EH (cell line): Measurements from ENCODE around the gene SLC26A5.
"Not testable (repeated sequence)": the region's sequence is repeated elsewhere in the genome, so short reads cannot be mapped to it uniquely, and the experiment has no call there.

Experiments
- DNase-seq: peaks from one replicate; pipeline ENCODE4 v3.0.0-alpha.2; 2015; ENCODE audit warnings: low read depth

SLC26A5 gene, protein sequence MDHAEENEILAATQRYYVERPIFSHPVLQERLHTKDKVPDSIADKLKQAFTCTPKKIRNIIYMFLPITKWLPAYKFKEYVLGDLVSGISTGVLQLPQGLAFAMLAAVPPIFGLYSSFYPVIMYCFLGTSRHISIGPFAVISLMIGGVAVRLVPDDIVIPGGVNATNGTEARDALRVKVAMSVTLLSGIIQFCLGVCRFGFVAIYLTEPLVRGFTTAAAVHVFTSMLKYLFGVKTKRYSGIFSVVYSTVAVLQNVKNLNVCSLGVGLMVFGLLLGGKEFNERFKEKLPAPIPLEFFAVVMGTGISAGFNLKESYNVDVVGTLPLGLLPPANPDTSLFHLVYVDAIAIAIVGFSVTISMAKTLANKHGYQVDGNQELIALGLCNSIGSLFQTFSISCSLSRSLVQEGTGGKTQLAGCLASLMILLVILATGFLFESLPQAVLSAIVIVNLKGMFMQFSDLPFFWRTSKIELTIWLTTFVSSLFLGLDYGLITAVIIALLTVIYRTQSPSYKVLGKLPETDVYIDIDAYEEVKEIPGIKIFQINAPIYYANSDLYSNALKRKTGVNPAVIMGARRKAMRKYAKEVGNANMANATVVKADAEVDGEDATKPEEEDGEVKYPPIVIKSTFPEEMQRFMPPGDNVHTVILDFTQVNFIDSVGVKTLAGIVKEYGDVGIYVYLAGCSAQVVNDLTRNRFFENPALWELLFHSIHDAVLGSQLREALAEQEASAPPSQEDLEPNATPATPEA

DNA sequence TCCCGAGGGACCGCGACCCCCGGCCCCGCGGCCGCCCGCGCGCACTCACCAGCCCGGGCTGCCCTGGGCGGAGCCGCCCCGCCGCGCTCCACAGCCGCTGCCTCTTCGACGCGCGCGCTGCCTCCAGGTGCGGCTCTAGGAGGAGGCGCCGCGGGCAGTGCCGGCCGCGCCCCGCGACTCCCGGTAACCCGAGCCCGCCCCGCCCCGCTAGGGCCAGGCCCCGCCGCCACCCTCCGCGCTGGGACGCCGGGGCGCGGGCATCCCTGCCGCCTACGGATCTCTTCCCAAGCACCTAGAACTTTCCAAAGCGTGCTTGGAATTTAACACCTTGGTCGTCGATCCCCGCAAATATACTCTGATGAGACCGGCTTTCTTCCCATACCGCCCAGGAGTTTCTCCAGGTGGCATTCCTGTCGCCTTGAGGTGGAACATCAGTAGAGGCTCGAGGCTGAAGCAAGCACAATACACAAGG is at the start of gene SLC26A5:
Gene SLC26A5 (minus strand): TSS at position 159 of the 472 bp plus-strand sequence. CDS start 24,693 bp downstream, outside the sequence.
- no peak for DNase-seq

DNA sequence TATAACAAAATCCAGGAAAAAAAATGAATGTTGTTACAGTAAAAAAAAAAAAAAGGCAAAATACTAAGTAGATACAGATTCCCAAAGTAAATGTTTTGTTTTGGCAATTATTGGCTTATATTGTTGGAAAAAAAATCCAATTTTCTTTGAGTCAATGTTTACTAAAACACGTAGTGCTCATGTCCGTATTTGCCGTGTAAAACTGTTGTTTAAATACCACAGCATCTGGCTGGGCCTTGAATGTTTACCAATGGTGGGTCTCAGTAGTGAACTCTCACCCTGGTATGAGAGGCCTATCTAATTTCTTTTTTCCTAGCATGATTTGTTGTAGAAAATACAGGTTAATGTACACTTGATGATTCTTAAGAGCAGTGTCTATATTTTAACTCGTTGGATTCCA is 41.4 kb upstream of the SLC26A5 start:
- DNase-seq, result no peak

DNA sequence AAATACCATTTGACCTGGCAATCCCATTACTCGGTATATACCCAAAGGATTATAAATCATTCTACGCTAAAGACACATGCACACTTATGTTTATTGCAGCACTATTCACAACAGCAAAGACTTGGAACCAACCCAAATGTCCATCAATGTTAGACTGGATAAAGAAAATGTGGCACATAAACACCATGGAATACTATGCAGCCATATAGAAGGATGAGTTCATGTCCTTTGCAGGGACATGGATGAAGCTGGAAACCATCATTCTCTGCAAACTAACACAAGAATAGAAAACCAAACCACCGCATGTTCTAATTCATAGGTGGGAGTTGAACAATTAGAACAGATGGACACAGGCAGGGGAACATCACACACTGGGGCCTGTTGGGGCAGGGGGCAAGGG is 40.9 kb upstream of the SLC26A5 start:
- not testable (repeated sequence) for DNase-seq

DNA sequence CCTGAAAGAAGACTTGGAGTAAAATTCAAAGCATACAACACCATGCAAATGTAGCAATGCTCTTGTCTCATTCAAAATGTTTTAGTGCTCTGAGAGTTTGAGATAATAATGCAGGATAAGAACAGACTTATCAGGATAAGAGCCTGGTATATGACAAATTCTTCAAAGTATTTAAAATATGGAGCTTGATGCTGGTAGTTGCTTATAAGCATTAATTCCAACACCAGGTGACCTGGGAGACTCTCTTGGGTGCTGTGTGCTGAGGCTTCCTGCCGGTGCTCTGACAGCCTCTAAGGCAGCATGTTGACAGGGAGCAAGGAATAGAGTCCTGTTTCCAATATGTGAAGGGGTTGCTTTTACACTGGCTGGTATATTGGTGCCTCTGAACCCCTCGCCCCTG is 34.8 kb upstream of the SLC26A5 start:
- DNase-seq, result no peak

GRCh38 chr7:103474956-103475355 is 28.9 kb upstream of the SLC26A5 start:
- DNase-seq, result no peak

DNA sequence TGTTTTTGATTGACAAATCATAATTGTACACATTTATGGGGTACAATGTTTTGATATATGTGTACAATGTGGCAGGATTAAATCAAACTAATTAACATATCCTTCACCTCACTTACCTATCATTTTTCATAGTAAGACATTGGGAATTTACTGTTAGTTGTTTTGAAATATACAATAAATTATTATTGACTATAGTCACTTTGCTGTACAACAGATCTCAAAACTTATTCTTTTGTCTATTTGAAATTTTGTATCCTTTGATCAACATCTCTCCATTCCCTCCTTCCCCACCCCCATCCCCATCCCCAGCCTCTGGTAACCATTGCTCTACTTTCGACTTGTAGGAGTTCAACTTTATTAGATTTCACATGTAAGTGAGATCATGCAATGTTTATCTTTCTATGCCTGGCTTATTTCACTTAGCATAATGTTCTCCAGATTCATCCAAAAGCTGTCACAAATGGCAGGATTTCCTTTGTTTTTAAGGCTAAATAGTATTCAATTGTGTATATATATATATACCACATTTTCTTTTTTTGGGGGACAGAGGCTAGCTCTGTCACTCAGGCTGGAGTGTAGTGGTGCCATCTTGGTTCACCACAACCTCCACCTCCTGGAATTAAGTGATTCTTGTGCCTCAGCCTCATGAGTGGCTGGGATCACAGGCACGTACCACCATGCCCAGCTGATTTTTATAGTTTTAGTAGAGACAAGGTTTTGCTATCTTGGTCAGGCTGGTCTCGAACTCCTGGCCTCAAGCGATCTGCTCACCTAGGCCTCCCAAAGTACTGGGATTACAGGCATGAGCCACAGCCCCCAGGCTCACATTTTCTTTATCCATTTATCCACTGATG is 23.3 kb upstream of the SLC26A5 start:
- no peak for DNase-seq

GRCh38 chr7:103466814-103467213 is 20.8 kb upstream of the SLC26A5 start:
- DNase-seq, result no peak

GRCh38 chr7:103462358-103462757 is 16.4 kb upstream of the SLC26A5 start:
- DNase-seq, result no peak

DNA sequence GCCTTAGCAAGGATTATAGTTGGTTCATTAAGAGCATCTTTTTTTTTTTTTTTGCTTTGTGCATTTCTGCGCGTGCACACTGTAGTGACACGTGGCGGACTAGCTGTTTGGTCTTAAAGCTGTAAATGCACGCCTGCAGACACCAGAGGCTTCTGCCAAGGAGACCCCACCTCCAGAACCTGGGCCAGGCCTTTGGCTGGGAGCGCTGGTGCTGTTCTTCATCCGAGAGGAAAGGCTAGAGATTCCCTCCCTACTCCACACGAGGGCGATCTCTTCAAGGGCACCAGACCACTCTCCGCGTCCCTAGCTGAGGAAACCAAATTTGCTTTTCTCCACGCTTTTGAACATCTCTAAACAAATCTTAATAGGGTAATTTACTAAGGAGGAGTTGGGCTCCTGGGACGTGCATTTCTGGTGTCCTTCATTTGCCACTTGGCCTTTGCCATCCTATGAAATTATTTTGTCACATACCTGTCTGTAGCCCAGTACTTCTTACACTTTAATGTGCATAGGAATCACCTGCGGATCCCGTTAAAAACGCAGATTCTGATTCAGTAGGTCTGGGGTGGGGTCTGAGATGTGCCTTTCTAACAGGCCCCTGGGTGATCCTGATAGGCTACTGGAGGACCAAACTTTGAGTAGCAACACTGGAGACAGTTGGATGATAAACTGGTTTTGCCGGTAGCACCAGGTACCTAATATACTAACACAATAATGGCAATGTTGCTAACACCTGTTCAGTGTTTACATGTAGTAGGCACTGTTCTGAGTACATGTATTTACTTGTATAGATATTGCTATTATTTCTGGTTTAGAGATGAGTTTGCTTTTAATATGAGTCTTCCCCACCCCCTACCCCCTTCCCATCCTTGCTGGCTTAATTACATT is 1.3 kb upstream of the SLC26A5 start:
- peak; percentile 53 for DNase-seq

DNA sequence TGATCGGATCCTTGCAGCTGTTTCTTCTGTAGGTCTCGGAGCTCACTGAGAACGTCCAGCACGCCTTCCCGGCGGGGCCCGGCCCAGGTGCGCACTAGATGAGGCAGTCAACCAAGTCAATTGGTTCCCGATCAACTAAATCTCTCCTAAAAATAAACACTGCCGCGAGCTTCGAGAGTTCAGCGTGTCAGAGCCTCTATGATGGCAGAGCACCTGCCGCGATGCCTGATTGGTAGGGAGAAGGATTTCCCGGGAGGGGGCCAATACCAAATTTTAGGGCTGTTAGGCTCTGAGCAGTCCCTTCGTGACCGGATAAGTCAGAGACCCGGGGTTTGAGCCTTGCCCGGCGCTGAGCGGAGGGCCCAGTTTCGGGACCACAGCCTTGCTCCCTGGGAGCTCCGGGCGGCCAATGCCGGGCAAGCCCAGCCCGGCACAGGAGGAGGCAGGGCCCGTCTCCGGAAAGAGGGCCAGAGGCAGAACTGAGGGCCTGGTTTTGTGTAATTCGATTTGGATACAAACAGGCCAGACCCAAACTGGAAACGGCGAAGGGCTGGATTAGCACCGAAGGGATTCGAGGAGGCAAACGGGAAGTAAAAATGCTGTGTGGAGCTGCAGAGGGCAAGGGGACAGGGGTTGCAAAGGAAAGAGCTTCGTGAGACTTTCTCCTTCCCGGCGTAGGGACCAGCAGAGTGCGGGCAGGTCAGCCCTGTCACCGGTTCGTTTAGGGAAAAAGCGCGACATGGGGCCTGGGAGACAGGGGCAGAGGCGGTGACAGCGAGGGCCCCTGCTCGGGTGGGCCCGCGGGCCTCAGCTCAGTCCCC is 569 bp downstream of the SLC26A5 start:
- DNase-seq, result peak; percentile 5

DNA sequence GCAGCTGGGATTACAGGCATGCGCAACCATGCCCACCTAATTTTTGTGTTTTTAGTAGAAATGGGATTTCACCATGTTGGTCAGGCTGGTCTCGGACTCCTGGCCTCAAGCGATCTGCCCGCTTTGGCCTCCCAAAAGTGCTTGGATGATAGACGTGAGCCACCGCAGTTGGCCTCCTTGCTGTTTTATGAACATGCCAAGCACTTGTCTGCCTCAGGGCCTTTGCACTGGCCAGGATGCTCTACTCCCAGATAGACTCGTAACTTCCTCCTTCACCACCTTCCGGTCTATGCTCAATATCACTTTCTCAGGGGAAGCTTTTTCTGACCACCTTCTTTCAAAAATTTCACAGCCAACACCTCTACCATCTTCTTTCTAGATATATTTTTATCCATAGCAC is 6.3 kb downstream of the SLC26A5 start:
- DNase-seq, result no peak

- DNase-seq, result no peak
Measured at GRCh38 chr7:103437623-103438022, 8.4 kb downstream of the SLC26A5 start.

- peak; percentile 8 for DNase-seq
Measured at GRCh38 chr7:103432712-103433111, 13.3 kb downstream of the SLC26A5 start.

- DNase-seq, result no peak
Measured at GRCh38 chr7:103425177-103425576, 20.8 kb downstream of the SLC26A5 start.

DNA sequence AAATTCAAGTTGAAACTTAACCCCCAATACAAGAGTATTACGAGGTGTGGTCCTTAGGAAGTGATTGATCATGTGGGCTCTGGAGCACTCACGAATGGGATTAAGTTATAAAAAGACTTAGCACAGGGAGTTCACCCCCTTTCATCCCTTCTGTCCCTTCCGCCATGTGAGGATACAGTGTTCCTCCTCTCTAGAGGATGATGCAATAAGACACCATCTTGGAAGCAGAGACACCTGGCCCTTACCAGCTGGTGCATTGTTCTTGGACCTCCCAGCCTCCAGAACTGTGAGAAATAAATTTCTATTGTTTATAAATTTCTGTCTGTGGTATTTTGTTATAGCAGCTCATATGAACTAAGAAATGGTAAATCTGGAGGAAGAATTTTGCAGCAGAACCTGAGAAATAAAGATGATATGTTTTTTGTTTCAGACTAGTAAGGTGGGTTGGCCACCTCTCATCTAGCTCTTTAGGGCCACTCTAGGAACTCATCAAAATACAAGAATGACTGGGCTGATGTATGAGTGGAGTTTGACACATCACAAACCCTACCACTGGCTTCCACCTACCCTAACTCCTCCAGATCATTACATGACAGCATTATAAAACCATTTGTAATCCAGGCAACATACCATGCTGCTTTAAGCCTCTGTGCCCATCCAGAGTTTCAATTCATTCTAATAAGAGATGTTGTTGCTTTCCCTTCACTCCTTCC is 22.4 kb downstream of the SLC26A5 start:
- DNase-seq, result no peak

DNA sequence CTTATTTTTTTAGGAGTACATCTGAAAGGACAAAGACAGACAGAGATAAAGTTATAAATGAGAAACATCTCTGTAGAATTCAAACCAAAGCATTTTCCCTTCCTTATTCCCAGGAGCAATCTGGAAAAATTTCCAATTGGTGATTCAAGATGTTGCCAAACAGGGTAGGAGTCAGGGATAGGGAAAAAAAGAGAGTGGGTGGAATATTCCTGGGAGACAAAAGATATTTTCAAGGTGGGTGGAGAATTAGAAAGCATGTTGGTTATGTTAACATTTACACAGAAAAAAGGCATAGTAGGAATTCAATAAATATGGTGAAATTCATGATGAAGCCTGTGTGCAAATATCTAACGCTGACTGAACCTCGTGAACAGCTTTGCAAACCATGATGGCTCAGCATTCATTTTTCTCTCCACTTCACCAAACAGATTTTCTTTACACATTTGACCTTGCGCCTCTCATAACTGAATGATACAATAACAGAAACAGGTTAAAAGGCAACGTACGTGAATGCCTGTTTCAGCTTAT is 25.1 kb downstream of the SLC26A5 start:
- no peak for DNase-seq

GRCh38 chr7:103418241-103418640 is 27.8 kb downstream of the SLC26A5 start:
- no peak for DNase-seq

DNA sequence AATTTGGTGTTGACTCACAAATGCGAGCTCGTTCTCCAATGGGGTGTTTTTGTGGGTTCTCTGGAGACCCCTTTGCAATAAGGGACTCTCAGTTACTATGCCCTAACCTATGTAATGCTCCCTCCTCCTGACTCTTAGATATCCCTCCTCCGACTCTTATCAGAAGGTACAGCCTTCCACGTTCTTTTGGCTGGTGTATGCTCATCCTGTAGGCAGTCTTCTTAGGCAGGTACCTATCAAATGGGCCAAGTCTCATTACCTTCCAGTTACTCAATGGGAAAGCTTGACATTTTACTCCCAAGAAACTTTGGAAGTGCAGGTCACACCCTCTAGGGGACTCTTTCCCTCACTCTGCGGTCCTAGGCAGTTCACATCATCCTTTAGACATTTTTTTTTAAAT is 32.6 kb downstream of the SLC26A5 start:
- no peak for DNase-seq

- no peak for DNase-seq
Measured at GRCh38 chr7:103412151-103412550, 33.9 kb downstream of the SLC26A5 start.
